Anterior cingulate cortex (tissue), 58 donors: Measurements from ENCODE around the gene PALM3.
"Not testable (repeated sequence)": the region's sequence is repeated elsewhere in the genome, so short reads cannot be mapped to it uniquely, and the experiment has no call there.

ENCODE experiments used
- DNase-seq, 58 donors: peaks; one replicate each; lab custom pipeline; 2025; lab: John Stamatoyannopoulos, UW

Gene PALM3

DNA sequence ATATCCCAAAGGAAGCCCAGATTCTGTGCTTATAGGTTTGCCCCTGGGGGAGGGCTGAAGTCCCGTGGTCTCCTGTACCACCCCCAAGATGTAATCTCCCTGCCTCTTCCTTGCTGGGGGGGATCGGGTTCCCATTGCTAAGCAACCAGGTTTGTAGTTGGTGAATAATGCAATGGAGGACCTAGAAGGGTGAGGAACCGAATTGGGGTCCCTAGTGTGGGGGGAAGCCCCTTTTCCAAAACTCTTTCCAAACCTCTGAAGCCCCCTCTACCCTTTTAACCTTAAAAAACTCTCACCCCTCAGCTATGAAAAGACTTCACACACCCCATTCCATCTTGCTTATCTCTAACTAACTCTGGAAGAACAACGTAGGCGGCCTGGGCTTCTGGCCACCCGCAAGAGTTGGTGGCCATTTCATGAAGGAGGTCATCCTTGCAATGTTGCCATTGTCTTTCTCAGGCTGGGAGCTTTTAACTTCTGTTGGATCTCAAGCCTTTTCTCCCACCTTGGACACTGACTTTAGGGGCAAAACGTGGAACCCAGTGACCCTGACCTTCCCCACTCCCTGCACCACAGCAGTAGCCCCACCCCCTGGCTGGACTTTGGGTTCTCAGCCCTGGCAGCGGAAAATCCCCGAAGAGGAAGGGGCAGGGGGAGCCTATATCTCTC, 661 bp downstream of the PALM3 start:
- DNase-seq, result no peak

GRCh38 chr19:14059652-14060155, 2.2 kb downstream of the PALM3 start:
- DNase-seq, result no peak

GRCh38 chr19:14059093-14059480, 2.8 kb downstream of the PALM3 start:
- DNase-seq, result no peak

DNA sequence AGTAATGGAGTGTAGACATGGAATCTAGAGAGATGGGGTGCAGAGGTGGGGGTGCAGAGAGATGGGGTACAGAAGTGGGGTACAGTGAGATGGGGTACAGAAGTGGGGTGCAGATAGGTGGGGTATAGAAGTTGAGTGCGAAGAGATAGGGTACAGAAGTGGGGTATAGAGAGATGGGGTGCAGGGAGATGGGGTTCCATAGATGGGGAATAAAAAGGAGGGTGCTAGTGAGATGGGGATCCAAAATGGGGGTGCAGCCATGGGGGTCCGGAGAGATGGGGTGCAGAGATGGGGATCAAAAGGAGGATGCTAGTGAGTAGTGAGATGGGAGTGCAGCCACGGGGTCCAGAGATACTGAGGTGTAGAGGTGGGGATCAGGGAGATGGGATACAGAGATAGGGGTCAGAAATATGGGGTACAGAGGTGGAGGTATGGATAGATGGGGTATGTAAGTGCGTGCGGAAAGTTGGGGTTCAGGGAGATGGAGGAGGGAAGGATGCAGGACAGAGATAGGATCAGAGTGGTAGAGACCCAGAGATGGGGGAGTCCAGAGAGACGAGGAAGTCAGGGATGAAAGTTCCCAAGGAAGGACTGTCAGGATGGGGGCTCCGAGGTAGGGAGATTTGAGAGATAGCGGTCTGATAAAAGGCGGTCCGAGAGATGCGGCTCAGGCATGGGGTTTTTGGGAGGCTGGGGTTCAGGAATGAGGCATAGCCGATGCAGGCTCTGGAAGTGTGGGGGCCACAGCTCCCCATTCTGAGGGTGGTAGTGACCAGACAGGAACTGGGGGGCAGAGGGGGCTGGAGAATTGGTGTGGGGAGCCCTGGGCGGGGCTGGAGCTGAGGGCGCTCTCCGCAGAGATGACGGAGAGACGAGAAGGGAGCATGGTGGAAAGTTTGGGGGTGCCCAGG, 3.4 kb downstream of the PALM3 start:
- no peak for DNase-seq

DNA sequence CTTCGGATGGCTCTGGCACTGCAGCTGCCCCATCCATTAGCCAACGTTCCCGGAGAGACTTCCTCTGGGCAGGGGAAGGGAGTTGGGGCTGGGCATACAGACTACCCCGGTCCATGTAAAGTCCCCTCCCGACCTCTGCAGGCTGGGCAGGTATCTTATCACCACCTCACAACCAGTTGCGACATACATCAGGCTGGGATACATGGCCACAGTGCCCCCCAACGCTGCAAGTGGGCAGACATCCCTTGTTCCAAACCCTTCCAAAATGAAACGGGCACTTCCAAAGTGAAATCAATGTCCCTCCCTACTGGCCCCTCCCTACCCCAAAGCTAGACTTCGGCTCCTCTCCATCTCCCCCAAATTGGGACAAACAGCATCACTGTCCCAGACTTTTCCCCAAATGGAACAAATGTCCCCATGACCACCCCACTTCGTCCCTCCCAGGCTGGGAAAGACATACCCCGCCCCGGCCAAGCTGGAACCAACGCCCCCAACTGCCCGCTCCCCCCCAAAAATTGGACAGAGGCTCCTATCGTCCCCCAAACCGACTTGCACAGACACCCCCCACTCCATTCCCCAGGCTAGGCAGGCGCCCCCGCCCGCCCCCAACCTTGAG, 5.0 kb downstream of the PALM3 start:
- DNase-seq, result no peak

GRCh38 chr19:14056069-14056666, 5.7 kb downstream of the PALM3 start:
- DNase-seq, result no peak

- DNase-seq, result no peak
These were observed 6.5 kb downstream of the PALM3 start for GRCh38 chr19:14055396-14055795.

DNA sequence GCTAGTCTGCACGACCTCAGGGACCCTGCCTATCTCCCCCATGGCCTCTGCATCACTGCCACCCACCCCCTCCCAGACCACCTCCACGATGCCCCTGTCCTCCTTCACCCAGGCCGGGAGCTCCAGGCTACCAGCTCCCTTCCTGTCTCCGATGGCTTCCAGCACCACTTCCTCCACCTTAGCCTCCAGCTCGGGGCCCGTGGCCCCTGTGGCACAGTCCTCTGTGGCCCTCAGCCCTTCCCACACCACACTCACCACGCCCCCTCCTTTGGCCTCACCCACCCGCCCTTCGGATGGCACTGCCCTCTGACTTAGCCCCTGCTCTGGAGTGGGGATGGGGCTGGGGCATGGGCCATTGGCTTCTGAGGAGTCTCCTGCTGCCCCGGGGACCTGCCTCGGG, 7.2 kb downstream of the PALM3 start:
- no peak for DNase-seq

DNA sequence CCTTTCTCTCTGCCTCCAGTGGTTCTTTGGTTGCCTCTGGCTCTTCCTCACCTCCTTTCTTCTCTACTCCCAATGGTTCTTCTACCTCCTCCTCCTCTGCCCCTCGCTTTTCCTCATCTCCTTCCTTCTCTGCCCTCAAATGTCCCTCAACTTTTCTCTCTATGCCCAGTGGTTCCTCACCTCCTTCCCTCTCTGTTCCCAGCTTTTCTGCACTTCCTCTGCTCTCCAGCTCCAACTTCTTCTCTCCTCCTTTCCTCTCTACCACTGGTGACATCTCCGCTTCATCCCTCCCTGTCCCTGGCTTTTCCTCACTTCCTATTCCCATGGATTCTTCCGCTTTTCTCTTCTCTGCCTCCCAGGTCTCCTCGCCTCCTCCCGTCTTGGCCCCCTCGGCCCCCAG, 7.8 kb downstream of the PALM3 start:
- no peak for DNase-seq

DNA sequence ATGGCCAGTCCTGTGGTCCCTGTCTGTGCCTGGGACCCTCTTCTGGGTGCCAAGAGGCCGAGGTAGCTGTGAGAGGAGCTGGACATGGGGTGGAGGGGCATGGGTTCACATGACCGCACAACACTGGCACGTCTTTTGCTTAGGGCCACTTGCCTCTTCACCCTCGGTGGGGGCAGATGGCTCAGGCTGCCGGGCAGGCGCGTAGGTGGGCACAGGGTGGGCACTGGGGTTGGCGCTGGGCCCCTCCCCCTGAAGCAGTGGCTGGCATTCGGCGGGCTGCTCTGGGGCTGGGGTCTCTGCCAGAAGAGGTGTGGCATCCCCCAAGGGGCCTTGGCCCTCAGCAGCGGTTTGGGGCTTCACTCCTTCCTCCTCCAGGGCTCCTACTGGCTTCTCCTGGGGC, 8.4 kb downstream of the PALM3 start:
- DNase-seq, result no peak

GRCh38 chr19:14053032-14053431, 8.8 kb downstream of the PALM3 start:
- no peak for DNase-seq

DNA sequence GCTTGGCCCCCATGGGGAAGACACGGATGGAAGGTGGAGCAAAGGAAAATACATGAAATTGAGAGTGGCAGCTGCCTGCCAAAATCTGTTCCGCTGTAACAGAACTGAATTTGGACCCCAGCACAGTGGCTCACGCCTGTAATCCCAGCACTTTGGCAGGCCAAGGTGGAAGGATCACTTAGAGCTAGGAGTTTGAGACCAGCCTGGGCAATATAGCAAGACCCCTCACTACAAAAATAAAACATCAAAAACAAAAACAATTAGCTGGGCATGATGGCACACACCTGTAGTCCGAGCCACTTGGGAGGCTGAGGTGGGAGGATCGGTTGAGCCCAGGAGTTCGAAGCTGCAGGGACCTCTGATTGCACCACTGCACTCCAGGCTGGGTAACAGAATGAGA, 9.4 kb downstream of the PALM3 start:
- no peak for DNase-seq

- no peak for DNase-seq
These were observed 9.9 kb downstream of the PALM3 start for GRCh38 chr19:14051980-14052379.

GRCh38 chr19:14050961-14051360, 10.9 kb downstream of the PALM3 start:
- DNase-seq, result not testable (repeated sequence)

GRCh38 chr19:14050512-14050911, 11.4 kb downstream of the PALM3 start:
- DNase-seq, result no peak

- DNase-seq, result peak in 4 of 58 donors; percentile 1 to 16 (median 10)
These were observed 13.3 kb downstream of the PALM3 start for GRCh38 chr19:14048443-14049153.

DNA sequence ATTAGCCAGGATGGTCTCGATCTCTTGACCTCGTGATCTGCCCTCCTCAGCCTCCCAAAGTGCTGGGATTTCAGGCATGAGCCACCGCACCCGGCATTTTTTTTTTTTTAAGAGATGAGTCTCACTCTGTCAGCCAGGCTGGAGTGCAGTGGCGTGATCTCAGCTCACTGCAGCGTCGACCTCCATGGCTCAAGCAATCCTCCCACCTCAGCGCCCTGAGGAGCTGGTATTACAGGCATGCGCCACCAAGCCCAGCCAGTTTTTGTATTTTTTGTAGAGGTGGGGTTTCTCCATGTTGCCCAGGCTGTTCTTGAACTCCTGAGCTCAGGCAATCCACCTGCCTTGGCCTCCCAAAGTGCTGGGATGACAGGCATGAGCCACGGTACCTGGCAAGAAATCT, 14.0 kb downstream of the PALM3 start:
- not testable (repeated sequence) for DNase-seq

- DNase-seq, result peak in 15 of 58 donors; percentile 0 to 43 (median 8)
These were observed 18.9 kb downstream of the PALM3 start for GRCh38 chr19:14042659-14043608.

DNA sequence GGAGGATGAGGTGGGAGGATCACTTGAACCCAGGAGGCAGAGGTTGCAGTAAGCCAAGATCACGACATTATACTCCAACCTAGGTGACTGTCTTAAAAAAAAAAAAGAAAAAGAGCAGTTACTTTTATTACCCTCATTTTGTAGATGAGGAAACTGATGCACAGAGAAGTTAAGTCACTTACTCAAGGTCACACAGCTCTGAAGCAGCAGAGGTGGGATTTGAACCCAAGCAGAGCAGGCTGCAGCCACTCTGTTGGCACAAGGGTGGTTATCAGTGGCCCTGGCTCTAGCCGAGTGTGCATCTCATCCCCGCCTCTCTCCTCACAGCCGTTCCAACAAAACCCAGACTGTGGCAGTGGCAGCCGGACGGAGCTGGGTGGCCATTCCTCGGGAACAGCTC, 22.7 kb downstream of the PALM3 start:
- DNase-seq, result no peak
